ENCODE measurements around the gene PCYT2.
A peak's percentile ranks its signal among the peaks of the same experiment; 100 is the strongest.

Gene PCYT2

DNA sequence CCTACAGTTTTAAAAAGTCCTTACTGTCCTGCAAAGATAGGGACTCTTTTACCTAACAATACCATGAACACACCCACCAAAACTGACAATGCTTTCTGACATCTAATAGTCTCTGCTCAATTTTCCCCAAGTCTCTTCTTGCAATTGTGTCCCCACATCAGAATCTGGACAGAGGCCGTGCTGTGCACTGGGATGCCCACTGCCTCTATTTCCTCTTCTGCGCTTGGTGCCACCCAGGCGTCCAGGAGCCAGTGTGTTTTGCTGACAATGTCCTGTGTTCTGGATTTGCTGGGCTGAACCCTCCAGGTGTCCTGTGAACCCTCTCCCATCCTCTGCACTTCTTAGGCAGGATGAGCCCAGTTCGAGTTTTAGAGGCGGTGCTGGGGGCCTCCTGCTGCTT lies 33.6 kb downstream of the PCYT2 start:
- H3K27ac ChIP-seq (ENCODE audit: extremely low read depth, low read depth, low read length): no peak overlapping the region
- H3K4me1 ChIP-seq (ENCODE audit: control insufficient read depth, insufficient read depth, low read length): peaks cover 3% of the 10 kb centered on the region; the same call in 1 of the 2 replicates
- ChIA-PET POLR2A (interaction anchor here (0.9 to 1.2 kb wide), 2 partner anchors 14 to 44 kb away, joined by 4 to 6 read pairs; partner anchors contain the start of genes ALYREF, ANAPC11 and MCRIP1), CTCF (no interaction called here)
- TF ChIP-seq ZNF701 (tag by site-specific recombination; IDR thresholded peaks at IDR 0.05) (no peak), ZNF600 (tag by site-specific recombination; IDR thresholded peaks at IDR 0.05) (peak; percentile 46; the same call in 1 of the 2 replicates)
- H3K4me3 ChIP-seq (ENCODE audit: low read depth, low read length): no peak overlapping the region
- no peaks in the 10 kb centered on the region for H3K9me3 ChIP-seq (ENCODE audit: control insufficient read depth, insufficient read depth, low read depth, low read length)
- H3K36me3 ChIP-seq (ENCODE audit: control insufficient read depth in 2 of 2, insufficient read depth in 1 of 2, low read length in 2 of 2): peaks cover 47 to 53% of the 10 kb centered on the region in 2 experiments

DNA sequence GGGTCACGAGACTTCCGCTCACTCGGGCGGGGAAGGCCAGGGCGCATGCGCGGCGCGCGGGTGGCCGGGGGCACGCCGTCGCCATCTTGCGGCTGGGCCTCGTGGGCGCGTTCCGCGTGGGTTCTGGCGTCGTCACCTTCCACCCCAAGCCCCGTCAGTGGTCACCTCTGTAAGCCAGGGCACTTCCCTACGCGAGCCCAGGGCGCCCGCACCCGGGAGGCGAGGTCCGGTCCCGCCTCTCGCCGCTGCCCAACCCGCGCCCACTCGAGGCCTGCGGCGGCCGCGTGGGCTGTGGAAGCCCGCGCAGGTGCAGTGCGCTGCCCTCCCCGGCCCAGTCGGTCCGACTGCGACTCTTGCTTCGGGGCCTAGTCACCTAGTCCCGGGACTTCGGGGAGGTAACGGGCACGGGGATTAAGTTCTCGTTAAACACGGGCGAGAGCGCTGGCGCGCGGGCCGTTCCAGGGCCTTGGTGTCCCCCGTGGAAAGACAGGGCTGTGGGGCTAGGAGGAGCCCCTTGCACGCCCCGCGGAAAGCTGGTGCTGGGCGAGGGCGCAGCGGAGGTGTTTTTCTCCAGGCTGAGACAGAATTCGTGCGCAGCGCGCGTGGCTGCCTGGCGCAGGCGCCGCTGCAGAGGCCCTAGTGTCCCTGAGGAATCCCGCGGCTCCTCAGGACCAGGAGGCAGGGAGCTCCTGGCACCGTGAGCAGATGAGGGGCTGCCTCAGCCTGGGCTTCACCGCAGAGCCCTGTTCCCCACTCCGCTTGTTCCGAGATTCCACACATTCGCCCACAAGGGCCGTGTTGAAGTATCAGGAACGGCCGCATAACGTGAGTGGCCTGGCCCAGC lies 39.6 kb downstream of the PCYT2 start:
- ChIA-PET CTCF (interaction anchor here (0.6 to 2.6 kb wide), 5 partner anchors 8 to 142 kb away, joined by 3 to 15 read pairs (median 3); no protein-coding TSS in a partner anchor), POLR2A (interaction anchor here (0.7 to 3.3 kb wide), 5 partner anchors 11 to 150 kb away, joined by 3 to 17 read pairs (median 7); partner anchors contain the start of genes ALYREF, ANAPC11 and P4HB)
- H3K9me3 ChIP-seq (ENCODE audit: control insufficient read depth, insufficient read depth, low read depth, low read length): no peaks in the 10 kb centered on the region
- peaks cover 17% of the 10 kb centered on the region; the same call in 1 of the 2 replicates for H3K4me1 ChIP-seq (ENCODE audit: control insufficient read depth, insufficient read depth, low read length)
- H3K36me3 ChIP-seq (ENCODE audit: control insufficient read depth in 2 of 2, insufficient read depth in 1 of 2, low read length in 2 of 2): peaks cover 4 to 35% of the 10 kb centered on the region in 2 experiments; a peak in 2 of 3 replicates
- peak overlapping the region; percentile 85 for H3K4me3 ChIP-seq (ENCODE audit: low read depth, low read length)
- H3K27ac ChIP-seq (ENCODE audit: extremely low read depth, low read depth, low read length): peak overlapping the region; percentile 100
- peak; percentile 3 for TF ChIP-seq FEZF1 (tag by site-specific recombination; IDR thresholded peaks at IDR 0.05)
- TF ChIP-seq, protein P1, sequence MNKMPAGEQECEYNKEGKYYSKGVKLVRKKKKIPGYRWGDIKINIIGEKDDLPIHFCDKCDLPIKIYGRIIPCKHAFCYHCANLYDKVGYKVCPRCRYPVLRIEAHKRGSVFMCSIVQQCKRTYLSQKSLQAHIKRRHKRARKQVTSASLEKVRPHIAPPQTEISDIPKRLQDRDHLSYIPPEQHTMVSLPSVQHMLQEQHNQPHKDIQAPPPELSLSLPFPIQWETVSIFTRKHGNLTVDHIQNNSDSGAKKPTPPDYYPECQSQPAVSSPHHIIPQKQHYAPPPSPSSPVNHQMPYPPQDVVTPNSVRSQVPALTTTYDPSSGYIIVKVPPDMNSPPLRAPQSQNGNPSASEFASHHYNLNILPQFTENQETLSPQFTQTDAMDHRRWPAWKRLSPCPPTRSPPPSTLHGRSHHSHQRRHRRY (tag by site-specific recombination; IDR thresholded peaks at IDR 0.05): no peak
- peak; percentile 49; the same call in 1 of the 2 replicates for TF ChIP-seq ZSCAN30 (tag by site-specific recombination; IDR thresholded peaks at IDR 0.05)
- no peak for TF ChIP-seq ZNF626 (tag by site-specific recombination; IDR thresholded peaks at IDR 0.05)
- peak; percentile 28 for TF ChIP-seq KLF9 (tag by site-specific recombination; IDR thresholded peaks at IDR 0.05; ENCODE audit: low read depth)
- no peak; the same call in 1 of the 2 replicates for TF ChIP-seq WT1 (tag by site-specific recombination; IDR thresholded peaks at IDR 0.05)
- TF ChIP-seq, protein P2, sequence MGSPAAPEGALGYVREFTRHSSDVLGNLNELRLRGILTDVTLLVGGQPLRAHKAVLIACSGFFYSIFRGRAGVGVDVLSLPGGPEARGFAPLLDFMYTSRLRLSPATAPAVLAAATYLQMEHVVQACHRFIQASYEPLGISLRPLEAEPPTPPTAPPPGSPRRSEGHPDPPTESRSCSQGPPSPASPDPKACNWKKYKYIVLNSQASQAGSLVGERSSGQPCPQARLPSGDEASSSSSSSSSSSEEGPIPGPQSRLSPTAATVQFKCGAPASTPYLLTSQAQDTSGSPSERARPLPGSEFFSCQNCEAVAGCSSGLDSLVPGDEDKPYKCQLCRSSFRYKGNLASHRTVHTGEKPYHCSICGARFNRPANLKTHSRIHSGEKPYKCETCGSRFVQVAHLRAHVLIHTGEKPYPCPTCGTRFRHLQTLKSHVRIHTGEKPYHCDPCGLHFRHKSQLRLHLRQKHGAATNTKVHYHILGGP (tag by site-specific recombination; IDR thresholded peaks at IDR 0.05): no peak
- peak; percentile 87 for TF ChIP-seq ZBTB1 (tag by site-specific recombination; IDR thresholded peaks at IDR 0.05)
- no peak for TF ChIP-seq ZNF157 (tag by site-specific recombination; IDR thresholded peaks at IDR 0.05)
- peak; percentile 52; the same call in 1 of the 2 replicates for TF ChIP-seq ZNF394 (tag by site-specific recombination; IDR thresholded peaks at IDR 0.05; ENCODE audit: borderline replicate concordance)
- no peak for TF ChIP-seq ZNF791 (tag by site-specific recombination; IDR thresholded peaks at IDR 0.05)
- TF ChIP-seq ZNF521 (tag by site-specific recombination; IDR thresholded peaks at IDR 0.05): no peak
- no peak for TF ChIP-seq MEIS1 (CRISPR knock-in tag; IDR thresholded peaks at IDR 0.05; ENCODE audit: borderline replicate concordance)
- no peak for TF ChIP-seq ZNF24 (tag by site-specific recombination; IDR thresholded peaks at IDR 0.05)
- TF ChIP-seq ZNF366 (tag by site-specific recombination; conservative IDR thresholded peaks at IDR 0.05): no peak
- TF ChIP-seq ZNF391 (tag by site-specific recombination; IDR thresholded peaks at IDR 0.05; ENCODE audit: borderline replicate concordance, low read depth): peak; percentile 78
- TF ChIP-seq ZNF311 (tag by site-specific recombination; IDR thresholded peaks at IDR 0.05; ENCODE audit: borderline replicate concordance): no peak
- no peak for TF ChIP-seq ZNF324 (tag by site-specific recombination; IDR thresholded peaks at IDR 0.05)
- peak; percentile 73 for TF ChIP-seq ZNF600 (tag by site-specific recombination; IDR thresholded peaks at IDR 0.05)
- TF ChIP-seq, protein P3, sequence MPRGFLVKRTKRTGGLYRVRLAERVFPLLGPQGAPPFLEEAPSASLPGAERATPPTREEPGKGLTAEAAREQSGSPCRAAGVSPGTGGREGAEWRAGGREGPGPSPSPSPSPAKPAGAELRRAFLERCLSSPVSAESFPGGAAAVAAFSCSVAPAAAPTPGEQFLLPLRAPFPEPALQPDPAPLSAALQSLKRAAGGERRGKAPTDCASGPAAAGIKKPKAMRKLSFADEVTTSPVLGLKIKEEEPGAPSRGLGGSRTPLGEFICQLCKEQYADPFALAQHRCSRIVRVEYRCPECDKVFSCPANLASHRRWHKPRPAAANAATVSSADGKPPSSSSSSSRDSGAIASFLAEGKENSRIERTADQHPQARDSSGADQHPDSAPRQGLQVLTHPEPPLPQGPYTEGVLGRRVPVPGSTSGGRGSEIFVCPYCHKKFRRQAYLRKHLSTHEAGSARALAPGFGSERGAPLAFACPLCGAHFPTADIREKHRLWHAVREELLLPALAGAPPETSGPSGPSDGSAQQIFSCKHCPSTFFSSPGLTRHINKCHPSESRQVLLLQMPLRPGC (tag by site-specific recombination; IDR thresholded peaks at IDR 0.05): peak; percentile 66
- TF ChIP-seq ZNF514 (tag by site-specific recombination; IDR thresholded peaks at IDR 0.05): no peak
- no peak for TF ChIP-seq ZBTB20 (tag by site-specific recombination; IDR thresholded peaks at IDR 0.05)
- TF ChIP-seq ZNF266 (tag by site-specific recombination; IDR thresholded peaks at IDR 0.05; ENCODE audit: low read depth): no peak
- no peak; the same call in 1 of the 2 replicates for TF ChIP-seq OSR2 (tag by site-specific recombination; IDR thresholded peaks at IDR 0.05)
- no peak for TF ChIP-seq KLF16 (tag by site-specific recombination; IDR thresholded peaks at IDR 0.05)
- 0 out of 2 replicates have a peak, but pooled peaks have one; percentile 40 for TF ChIP-seq ZNF169 (tag by site-specific recombination; IDR thresholded peaks at IDR 0.05)
- no peak for TF ChIP-seq ZNF174 (tag by site-specific recombination; IDR thresholded peaks at IDR 0.05)
- TF ChIP-seq ZNF707 (tag by site-specific recombination; IDR thresholded peaks at IDR 0.05): no peak
- TF ChIP-seq, protein P4, sequence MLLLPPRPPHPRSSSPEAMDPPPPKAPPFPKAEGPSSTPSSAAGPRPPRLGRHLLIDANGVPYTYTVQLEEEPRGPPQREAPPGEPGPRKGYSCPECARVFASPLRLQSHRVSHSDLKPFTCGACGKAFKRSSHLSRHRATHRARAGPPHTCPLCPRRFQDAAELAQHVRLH (tag by site-specific recombination; IDR thresholded peaks at IDR 0.05): peak; percentile 23; the same call in 1 of the 2 replicates
- TF ChIP-seq ZNF530 (tag by site-specific recombination; IDR thresholded peaks at IDR 0.05; ENCODE audit: low read depth): no peak

Data from HEK293 (cell line).